H1 (cell line): ENCODE data around the gene GLYR1. TPM values are rescaled to one million over a fixed set of nuclear protein-coding genes. Genes with fewer than 3 reads are reported as not detected.

Experiments
- CTCF ChIA-PET: fragments of 300-600 bp; sonication (Branson Sonifier 250); formaldehyde crosslinking; loops from one replicate; lab custom pipeline; 2021; ENCODE audit not compliant: partially characterized antibody; lab: Charles Lee
- POLR2A ChIA-PET: fragments of 300-600 bp; sonication (Branson Sonifier 250); formaldehyde crosslinking; loops from one replicate; lab custom pipeline; 2021; ENCODE audit warnings: inconsistent platforms; ENCODE audit not compliant: partially characterized antibody; lab: Charles Lee
- DNase-seq, 2 experiments: peaks; one replicate each; pipeline versions ENCODE4 v3.0.0 to v3.0.0-alpha.2; 2010 to 2022; ENCODE audit warnings: low spot score in 2 of 2, low read depth in 1 of 2, mixed read lengths in 1 of 2
- FAIRE-seq: peaks from 2 replicates; lab custom pipeline; 2011; peaks lifted over from hg19 to GRCh38; lab: Jason Lieb, UNC
- H2AFZ ChIP-seq: 2 replicates; pipeline ENCODE4 v1.8.1; 2012; ENCODE audit warnings: low read length, inconsistent platforms
- H2AK5ac ChIP-seq: 2 replicates; pipeline ENCODE4 v1.6.1; 2013; ENCODE audit warnings: low read depth, low read length
- H2BK120ac ChIP-seq: replicated peaks from 2 replicates; pipeline ENCODE3; 2013; ENCODE audit warnings: low read depth, low read length, inconsistent platforms
- H2BK12ac ChIP-seq: 2 replicates; pipeline ENCODE4 v1.6.1; 2013; ENCODE audit warnings: low read depth, low read length
- H2BK15ac ChIP-seq: 2 replicates; pipeline ENCODE4 v1.6.1; 2013; ENCODE audit warnings: low read length
- H2BK20ac ChIP-seq: 2 replicates; pipeline ENCODE4 v1.6.1; 2013; ENCODE audit warnings: low read length
- H2BK5ac ChIP-seq: 2 replicates; pipeline ENCODE4 v1.6.1; 2013; ENCODE audit warnings: low read depth, low read length
- H3K14ac ChIP-seq: 2 replicates; pipeline ENCODE4 v1.6.1; 2013; ENCODE audit warnings: inconsistent platforms; ENCODE audit not compliant: insufficient read length
- H3K18ac ChIP-seq: 2 replicates; pipeline ENCODE4 v1.6.1; 2013; ENCODE audit warnings: low read length; ENCODE audit errors: extremely low read depth
- H3K23ac ChIP-seq: 2 replicates; pipeline ENCODE4 v1.6.1; 2013; ENCODE audit warnings: inconsistent platforms; ENCODE audit not compliant: insufficient read length
- H3K23me2 ChIP-seq: 2 replicates; pipeline ENCODE4 v1.6.1; 2013; ENCODE audit warnings: low read depth, low read length
- H3K27ac ChIP-seq: 2 replicates; pipeline ENCODE4 v1.6.1; 2011; ENCODE audit warnings: low read depth, low read length, inconsistent platforms
- H3K27me3 ChIP-seq, 4 experiments: replicated peaks in 1 of 4; 1 replicate in 1 of 4; 2 replicates in 3 of 4; pipeline versions ENCODE4 v1.6.1 to v1.8.1; 2011 to 2013; ENCODE audit warnings: low read length in 3 of 4, mild to moderate bottlenecking in 3 of 4, inconsistent platforms in 2 of 4, mixed read lengths in 2 of 4, moderate library complexity in 1 of 4; ENCODE audit not compliant: control insufficient read depth in 3 of 4, insufficient read depth in 3 of 4; ENCODE audit errors: extremely low read depth in 1 of 4
- H3K36me3 ChIP-seq, 4 experiments: 2 replicates each; pipeline versions ENCODE4 v1.6.1 to v1.8.1; 2011 to 2013; ENCODE audit warnings: mild to moderate bottlenecking in 4 of 4, low read length in 3 of 4, moderate library complexity in 2 of 4, control low read depth in 1 of 4, inconsistent platforms in 1 of 4; ENCODE audit not compliant: insufficient read depth in 4 of 4, control insufficient read depth in 2 of 4
- H3K4ac ChIP-seq: replicated peaks from 2 replicates; pipeline ENCODE3; 2013; ENCODE audit warnings: low read length, low read depth, mixed read lengths, inconsistent platforms; ENCODE audit not compliant: insufficient read length
- H3K4me1 ChIP-seq, 4 experiments: replicated peaks in 1 of 4; 1 replicate in 1 of 4; 2 replicates in 3 of 4; pipeline versions ENCODE4 v1.6.1 to v1.8.1; 2011 to 2013; ENCODE audit warnings: low read length in 3 of 4, inconsistent platforms in 2 of 4, mixed read lengths in 1 of 4; ENCODE audit not compliant: insufficient read depth in 4 of 4, control insufficient read depth in 3 of 4
- H3K4me2 ChIP-seq, 2 experiments: 2 replicates each; pipeline versions ENCODE4 v1.6.1 to v1.8.1; 2011 to 2013; ENCODE audit warnings: low read depth in 2 of 2, low read length in 2 of 2, control low read depth in 1 of 2, inconsistent platforms in 1 of 2, mild to moderate bottlenecking in 1 of 2; ENCODE audit not compliant: insufficient read depth in 1 of 2
- H3K4me3 ChIP-seq, 4 experiments: fragments of 200-600, 300-600 bp in 1 of 4; sonication (generic), shearing (Covaris generic), sonication (Bioruptor Twin) in 1 of 4; 2 replicates each; pipeline versions ENCODE4 v1.5.1 to v1.8.1; 2011 to 2016; ENCODE audit warnings: low read length in 4 of 4, low read depth in 3 of 4, control low read depth in 2 of 4, inconsistent platforms in 2 of 4, mild to moderate bottlenecking in 2 of 4, mixed read lengths in 1 of 4, moderate library complexity in 1 of 4; ENCODE audit not compliant: insufficient read depth in 2 of 4; ENCODE audit errors: extremely low read depth in 1 of 4
- H3K56ac ChIP-seq: replicated peaks from 2 replicates; pipeline ENCODE3; 2013; ENCODE audit warnings: low read depth, mild to moderate bottlenecking, mixed read lengths, low read length, inconsistent platforms; ENCODE audit not compliant: insufficient read length
- H3K79me1 ChIP-seq: 2 replicates; pipeline ENCODE4 v1.6.1; 2013; ENCODE audit warnings: low read depth, low read length, control low read depth
- H3K79me2 ChIP-seq, 2 experiments: 2 replicates each; pipeline versions ENCODE4 v1.6.1 to v1.8.1; 2012 to 2013; ENCODE audit warnings: low read length in 2 of 2, mild to moderate bottlenecking in 2 of 2, inconsistent platforms in 1 of 2; ENCODE audit not compliant: insufficient read depth in 2 of 2, control insufficient read depth in 1 of 2
- H3K9ac ChIP-seq, 4 experiments: replicated peaks in 1 of 4; 1 replicate in 1 of 4; 2 replicates in 3 of 4; pipeline versions ENCODE4 v1.6.1 to v1.8.1; 2011 to 2013; ENCODE audit warnings: low read depth in 3 of 4, low read length in 3 of 4, control low read depth in 2 of 4, mild to moderate bottlenecking in 2 of 4, moderate library complexity in 2 of 4, inconsistent platforms in 1 of 4; ENCODE audit errors: extremely low read depth in 1 of 4
- H3K9me3 ChIP-seq, 2 experiments: 2 replicates each; pipeline versions ENCODE4 v1.6.1 to v1.8.1; 2012 to 2013; ENCODE audit warnings: mild to moderate bottlenecking in 2 of 2, moderate library complexity in 2 of 2, control low read depth in 1 of 2, inconsistent platforms in 1 of 2, low read depth in 1 of 2, low read length in 1 of 2, mixed read lengths in 1 of 2; ENCODE audit not compliant: insufficient read depth in 2 of 2
- H4K20me1 ChIP-seq, 2 experiments: replicated peaks in 1 of 2; 2 replicates each; pipeline versions ENCODE3 to v1.8.1; 2011 to 2013; ENCODE audit warnings: inconsistent platforms in 2 of 2, low read length in 2 of 2, mild to moderate bottlenecking in 1 of 2; ENCODE audit not compliant: insufficient read depth in 2 of 2, control insufficient read depth in 1 of 2
- H4K5ac ChIP-seq: 2 replicates; pipeline ENCODE4 v1.6.1; 2013; ENCODE audit warnings: low read length, low read depth, mixed read lengths, inconsistent platforms; ENCODE audit not compliant: insufficient read length
- H4K8ac ChIP-seq: 2 replicates; pipeline ENCODE4 v1.8.0; 2013; ENCODE audit warnings: mild to moderate bottlenecking, moderate library complexity, low read length, inconsistent platforms; ENCODE audit not compliant: insufficient read depth; ENCODE audit errors: extremely low read depth
- H4K91ac ChIP-seq: replicated peaks from 2 replicates; pipeline ENCODE3; 2013; ENCODE audit warnings: low read length, mixed read lengths, inconsistent platforms; ENCODE audit not compliant: insufficient read length
- BACH1 ChIP-seq: IDR thresholded peaks from 2 replicates; pipeline ENCODE4 v1.6.1; 2012; ENCODE audit warnings: low read length, improper control_type of control experiment
- BRCA1 ChIP-seq: IDR thresholded peaks from 2 replicates; pipeline ENCODE4 v1.6.1; 2012; ENCODE audit warnings: low read depth, low read length, improper control_type of control experiment
- CBX8 ChIP-seq: fragments of 300-800, 300-1000 bp; sonication (generic); IDR thresholded peaks from 2 replicates; pipeline ENCODE4 v1.7.1; 2016; ENCODE audit warnings: low read depth, low read length, borderline replicate concordance
- CHD1 ChIP-seq: IDR thresholded peaks from 2 replicates; pipeline ENCODE4 v1.6.1; 2012; ENCODE audit warnings: low read depth, low read length, improper control_type of control experiment
- WGBS, 2 experiments: shearing (Covaris generic) in 1 of 2; methylation state at CpG; one replicate each; pipeline versions ENCODE4 v1.1.6 to v1.1.7; 2013 to 2015; ENCODE audit warnings: low lambda C conversion rate in 2 of 2, mixed read lengths in 2 of 2, inconsistent platforms in 1 of 2, low coverage in 1 of 2, missing lambda C conversion rate in 1 of 2; ENCODE audit not compliant: insufficient replicate concordance in 2 of 2, insufficient coverage in 1 of 2, insufficient read length in 1 of 2; ENCODE audit errors: extremely low coverage in 1 of 2, missing lambda C conversion rate in 1 of 2; 5-methylcytosine and 5-hydroxymethylcytosine counted together
- polyA plus RNA-seq, 7 experiments: library from polyadenylated mRNA; depleted of rRNA in 3 of 7; stranded (reverse) in 5 of 7; unstranded in 2 of 7; fragments of >200 nt in 5 of 7; fragments of 200-250 nt in 2 of 7; gene quantifications; 1 replicate in 5 of 7; 2 replicates in 1 of 7; 4 replicates in 1 of 7; pipeline versions ENCODE4 v1.2.1 to v1.2.3, GENCODE V29; 2011 to 2013; ENCODE audit warnings: missing spikeins in 2 of 7, mixed read lengths in 2 of 7
- total RNA-seq: library from RNA; stranded (reverse); fragmentation: NEBNext Ultra II Directional; extraction: Animal tissue kit (Norgen Biotek cat#: 25700); gene quantifications from 2 replicates; pipeline ENCODE4 v1.2.1, GENCODE V29; 2021

GLYR1 gene
- total and polyA plus RNA-seq, 2 of the 8 experiments (the other 6 are each of a cell fraction or from before 2014, with no cell fraction given), result 50.2 to 115 TPM

DNA sequence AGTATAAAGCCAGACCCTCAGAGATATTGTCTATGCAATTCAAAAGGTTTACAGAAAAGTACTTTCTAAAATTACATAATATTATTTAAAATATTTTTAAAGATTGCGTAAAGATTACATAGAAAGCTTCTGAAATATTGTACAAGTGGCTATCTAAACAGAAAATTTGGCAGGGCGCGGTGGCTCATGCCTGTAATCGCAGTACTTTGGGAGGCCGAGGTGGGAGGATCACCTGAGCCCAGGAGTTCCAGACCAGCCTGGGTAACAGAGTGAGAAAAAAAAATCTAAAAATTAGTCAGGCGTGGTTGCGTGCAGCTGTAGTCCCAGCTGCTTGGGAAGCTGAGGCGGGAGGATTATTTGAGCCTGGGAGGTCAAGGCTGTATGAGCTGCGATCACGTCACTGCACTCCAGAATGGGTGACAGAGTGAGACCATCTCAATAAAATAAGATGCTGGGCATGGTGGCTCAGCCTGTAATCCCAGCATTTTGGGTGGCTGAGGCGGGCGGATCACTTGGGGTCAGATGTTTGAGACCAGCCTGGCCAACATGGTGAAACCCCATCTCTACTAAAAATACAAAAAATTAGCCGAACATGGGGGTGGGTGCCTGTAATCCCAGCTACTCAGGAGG lies 18.3 kb upstream of the GLYR1 start:
- no peak overlapping the region for H2BK120ac ChIP-seq
- 93% methylated on average over 13 of the region's 13 CpGs; no CpG with 5 or more reads in 1 of the 2 experiments for WGBS, 2 experiments
- no peak for TF ChIP-seq CBX8
- TF ChIP-seq CHD1, result no peak
- no peak for TF ChIP-seq BRCA1
- no peak for TF ChIP-seq BACH1

More for the DNA sequence above, 18.3 kb upstream of the GLYR1 start:
- ChIA-PET CTCF (interaction anchor here (1.1 to 2.1 kb wide), 6 partner anchors 9 to 92 kb away, joined by 3 to 11 read pairs (median 4); no protein-coding TSS in a partner anchor), POLR2A (no interaction called here)
- Histone ChIP-seq H4K20me1 (peaks cover 2 to 14% of the 10 kb centered on the region in 2 experiments), H3K79me2 (peaks cover 4 to 60% of the 10 kb centered on the region in 2 experiments; a peak in 3 of 4 replicates), H3K79me1 (peaks cover 9% of the 10 kb centered on the region), H3K18ac (no peak overlapping the region), H2BK12ac (no peak overlapping the region), H4K91ac (no peak overlapping the region), H3K4me3 (no peak overlapping the region), H2AK5ac (no peak overlapping the region), H3K9me3 (no peaks in the 10 kb centered on the region), H2BK15ac (no peak overlapping the region), H3K36me3 (peaks cover 13 to 39% (median 26%) of the 10 kb centered on the region in 4 experiments; a peak in 7 of 8 replicates), H3K23ac (no peak overlapping the region), H2BK20ac (no peak overlapping the region), H2BK5ac (no peak overlapping the region), H3K27ac (no peak overlapping the region), H3K14ac (no peak overlapping the region), H4K5ac (no peak overlapping the region), H3K27me3 (no peaks in the 10 kb centered on the region), H4K8ac (no peak overlapping the region), H3K9ac (no peak overlapping the region), H3K4me1 (no peaks in the 10 kb centered on the region), H3K4me2 (no peak overlapping the region), H3K4ac (no peak overlapping the region), H3K23me2 (no peaks in the 10 kb centered on the region), H2AFZ (no peak overlapping the region), H3K56ac (no peak overlapping the region)
- FAIRE-seq, result no peak
- DNase-seq, result no peak
